ENCODE data around the gene ISCA1.

- TF ChIP-seq EZH2 (IDR thresholded peaks at IDR 0.05; ENCODE audit: borderline replicate concordance) (no peak), CTCF (IDR thresholded peaks at IDR 0.05; ENCODE audit: poor library complexity) (no peak)
Observed at GRCh38 chr9:86280580-86280979, 1.8 kb downstream of the ISCA1 start.
